Right lobe of liver (tissue), 6 donors: Measurements from ENCODE around the gene KIF26A. TPM values are rescaled to one million over a fixed set of nuclear protein-coding genes. Genes with fewer than 3 reads are reported as not detected.
A peak's percentile ranks its signal among the peaks of the same experiment; 100 is the strongest.

Source experiments
- ATAC-seq, 4 donors: fragments of 200-7000 bp; cut with Tn5 transposase; one replicate each; pipeline ENCODE4 v1.9.1; 2020; ENCODE audit warnings: mild to moderate bottlenecking in 4 of 4, moderate library complexity in 4 of 4
- DNase-seq, 3 donors: peaks; one replicate each; pipeline ENCODE4 v3.0.0-alpha.2; 2020
- H3K27ac ChIP-seq, 3 donors: fragments of 200-600 bp; one replicate each; pipeline ENCODE4 v1.8.0; 2022
- H3K27me3 ChIP-seq, 2 donors: fragments of 200-600 bp; one replicate each; pipeline ENCODE4 v1.8.0; 2022
- H3K36me3 ChIP-seq, 4 donors: fragments of 200-600 bp; sonication (generic) in 1 of 4; one replicate each; pipeline versions ENCODE4 v1.5.1 to v1.8.0; 2017 to 2022; ENCODE audit warnings: control low read depth in 1 of 4
- H3K4me1 ChIP-seq, 4 donors: fragments of 200-600 bp; sonication (generic) in 1 of 4; one replicate each; pipeline versions ENCODE4 v1.5.1 to v1.8.0; 2017 to 2022; ENCODE audit warnings: control low read depth in 1 of 4
- H3K4me3 ChIP-seq, 3 donors: fragments of 200-600 bp; one replicate each; pipeline ENCODE4 v1.8.0; 2022
- H3K9me3 ChIP-seq, 4 donors: fragments of 200-600 bp; sonication (generic) in 1 of 4; one replicate each; pipeline versions ENCODE4 v1.5.1 to v1.8.0; 2017 to 2022; ENCODE audit warnings: control low read depth in 1 of 4
- POLR2A ChIP-seq: fragments of 450-650 bp; IDR thresholded peaks from one replicate; pipeline ENCODE4 v1.6.1; 2017; ENCODE audit warnings: antibody characterized with exemption, mild to moderate bottlenecking
- whole genome bisulfite sequencing: methylation state at CpG from one replicate; pipeline ENCODE4 v1.1.6; 2018; ENCODE audit warnings: low coverage, low lambda C conversion rate; ENCODE audit not compliant: insufficient coverage; ENCODE audit errors: missing lambda C conversion rate; 5-methylcytosine and 5-hydroxymethylcytosine counted together
- intact Hi-C, 2 donors: fragments of 100-400 bp; cut with DNase I; formaldehyde crosslinking; loops; one replicate each; pipeline versions ENCODE4 v1.11.2 to v1.14.1; 2022
- total RNA-seq, 6 experiments: library from RNA; depleted of rRNA in 2 of 6; stranded (reverse); fragments of >200 nt in 2 of 6; fragmentation: NEBNext Ultra II Directional in 3 of 6; extraction: Animal tissue kit (Norgen Biotek cat#: 25700) in 3 of 6; gene quantifications; one replicate each; pipeline versions ENCODE4 v1.1.0 to v1.2.4, GENCODE V29; 2016 to 2023
- TF ChIP-seq, protein P1 (sequence below), 4 donors: fragments of 200-600 bp in 3 of 4; fragments of 450-650 bp in 1 of 4; IDR thresholded peaks; one replicate each; pipeline versions ENCODE4 v1.5.1 to v1.8.0; 2016 to 2022; ENCODE audit warnings: antibody characterized with exemption in 4 of 4, mild to moderate bottlenecking in 2 of 4
- donor health status: DM: no; HTN: yes; CAD: no.
- donor health status: DM: no; HTN: no; CAD: no.
- donor health status: DM: no; HTN: no; CAD: no.
- donor health status: DM: no; HTN: yes; CAD: no.
- donor health status: DM: no; HTN: yes; CAD: no.

The KIF26A gene
- total RNA-seq, 6 experiments from 2014 or later = 0.79 to 1.5 (median 1.1) TPM

DNA sequence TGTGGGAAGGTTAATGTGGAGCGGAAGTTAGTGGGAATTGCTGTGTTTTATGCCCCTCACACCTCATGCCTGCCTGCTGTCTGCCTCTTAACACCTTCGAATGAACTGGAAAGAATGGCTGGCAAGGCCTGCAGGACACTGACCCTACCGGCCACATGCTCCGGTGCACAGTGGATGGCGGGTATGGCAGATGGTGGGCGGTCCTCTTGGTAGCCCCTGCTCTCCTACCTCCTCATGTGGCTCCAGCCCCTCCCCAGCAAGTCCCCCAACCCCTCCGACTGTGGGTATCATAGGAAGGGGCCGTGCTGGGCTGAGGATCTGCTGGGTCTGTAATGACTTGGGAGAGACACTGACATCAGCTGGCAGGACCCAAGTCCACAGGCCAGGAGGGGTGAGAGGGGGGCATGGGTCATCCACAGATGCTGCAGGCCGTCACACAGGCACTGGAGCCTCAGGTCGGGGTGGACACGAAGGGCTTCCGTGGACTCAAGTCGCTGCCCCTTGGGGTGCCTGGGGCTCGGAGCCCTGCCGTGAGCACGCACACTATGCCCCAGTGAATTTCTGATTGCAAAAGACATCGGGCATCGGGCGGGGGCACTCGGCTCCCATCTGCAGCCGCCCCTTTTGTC lies 77.4 kb downstream of the KIF26A start:
- DNase-seq (peak in 1 of 3 donors; percentile 36), ATAC-seq (no peak)
- Histone ChIP-seq H3K36me3 (no peaks in the 10 kb centered on the region), H3K4me3 (no peak overlapping the region), H3K27me3 (no peaks in the 10 kb centered on the region), H3K27ac (no peak overlapping the region), H3K9me3 (no peaks in the 10 kb centered on the region), H3K4me1 (no peaks in the 10 kb centered on the region)
- 35% methylated on average over 2 of the region's 21 CpGs for WGBS
- TF ChIP-seq POLR2A = no peak
- TF ChIP-seq, protein P1, sequence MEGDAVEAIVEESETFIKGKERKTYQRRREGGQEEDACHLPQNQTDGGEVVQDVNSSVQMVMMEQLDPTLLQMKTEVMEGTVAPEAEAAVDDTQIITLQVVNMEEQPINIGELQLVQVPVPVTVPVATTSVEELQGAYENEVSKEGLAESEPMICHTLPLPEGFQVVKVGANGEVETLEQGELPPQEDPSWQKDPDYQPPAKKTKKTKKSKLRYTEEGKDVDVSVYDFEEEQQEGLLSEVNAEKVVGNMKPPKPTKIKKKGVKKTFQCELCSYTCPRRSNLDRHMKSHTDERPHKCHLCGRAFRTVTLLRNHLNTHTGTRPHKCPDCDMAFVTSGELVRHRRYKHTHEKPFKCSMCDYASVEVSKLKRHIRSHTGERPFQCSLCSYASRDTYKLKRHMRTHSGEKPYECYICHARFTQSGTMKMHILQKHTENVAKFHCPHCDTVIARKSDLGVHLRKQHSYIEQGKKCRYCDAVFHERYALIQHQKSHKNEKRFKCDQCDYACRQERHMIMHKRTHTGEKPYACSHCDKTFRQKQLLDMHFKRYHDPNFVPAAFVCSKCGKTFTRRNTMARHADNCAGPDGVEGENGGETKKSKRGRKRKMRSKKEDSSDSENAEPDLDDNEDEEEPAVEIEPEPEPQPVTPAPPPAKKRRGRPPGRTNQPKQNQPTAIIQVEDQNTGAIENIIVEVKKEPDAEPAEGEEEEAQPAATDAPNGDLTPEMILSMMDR (IDR thresholded peaks at IDR 0.05) = no peak
- intact Hi-C loops = no loop called here

DNA sequence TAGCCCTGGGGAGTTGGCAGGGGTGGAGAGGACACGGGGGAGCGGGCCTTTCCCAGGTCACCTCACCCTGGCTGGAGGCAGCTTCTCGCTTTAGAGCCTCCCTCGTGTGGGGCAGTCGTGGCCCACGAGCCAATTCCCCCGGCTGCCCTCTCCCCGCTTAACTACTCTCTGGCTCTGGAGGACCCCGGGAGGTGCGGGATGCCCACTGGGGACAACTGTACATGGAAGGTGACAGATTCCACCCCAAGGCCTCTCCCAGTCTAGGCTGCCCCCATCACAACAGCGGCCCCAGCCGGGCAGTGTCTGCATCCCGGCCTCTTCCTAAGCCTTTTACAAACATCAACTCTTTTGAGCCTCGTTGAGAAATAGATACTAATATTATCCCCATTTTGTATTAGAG lies 78.1 kb downstream of the KIF26A start:
- H3K4me1 ChIP-seq = no peaks in the 10 kb centered on the region
- WGBS = 62% methylated on average over 4 of the region's 14 CpGs
- H3K9me3 ChIP-seq = no peaks in the 10 kb centered on the region
- no peaks in the 10 kb centered on the region for H3K36me3 ChIP-seq
- ATAC-seq (no peak), DNase-seq (peak in 2 of 3 donors; percentile 15 to 43)
- intact Hi-C loops = no loop called here
- no peak for TF ChIP-seq POLR2A
- TF ChIP-seq, protein P1 (IDR thresholded peaks at IDR 0.05) = no peak
- no peaks in the 10 kb centered on the region for H3K27me3 ChIP-seq
- H3K27ac ChIP-seq = no peak overlapping the region
- H3K4me3 ChIP-seq = no peak overlapping the region

DNA sequence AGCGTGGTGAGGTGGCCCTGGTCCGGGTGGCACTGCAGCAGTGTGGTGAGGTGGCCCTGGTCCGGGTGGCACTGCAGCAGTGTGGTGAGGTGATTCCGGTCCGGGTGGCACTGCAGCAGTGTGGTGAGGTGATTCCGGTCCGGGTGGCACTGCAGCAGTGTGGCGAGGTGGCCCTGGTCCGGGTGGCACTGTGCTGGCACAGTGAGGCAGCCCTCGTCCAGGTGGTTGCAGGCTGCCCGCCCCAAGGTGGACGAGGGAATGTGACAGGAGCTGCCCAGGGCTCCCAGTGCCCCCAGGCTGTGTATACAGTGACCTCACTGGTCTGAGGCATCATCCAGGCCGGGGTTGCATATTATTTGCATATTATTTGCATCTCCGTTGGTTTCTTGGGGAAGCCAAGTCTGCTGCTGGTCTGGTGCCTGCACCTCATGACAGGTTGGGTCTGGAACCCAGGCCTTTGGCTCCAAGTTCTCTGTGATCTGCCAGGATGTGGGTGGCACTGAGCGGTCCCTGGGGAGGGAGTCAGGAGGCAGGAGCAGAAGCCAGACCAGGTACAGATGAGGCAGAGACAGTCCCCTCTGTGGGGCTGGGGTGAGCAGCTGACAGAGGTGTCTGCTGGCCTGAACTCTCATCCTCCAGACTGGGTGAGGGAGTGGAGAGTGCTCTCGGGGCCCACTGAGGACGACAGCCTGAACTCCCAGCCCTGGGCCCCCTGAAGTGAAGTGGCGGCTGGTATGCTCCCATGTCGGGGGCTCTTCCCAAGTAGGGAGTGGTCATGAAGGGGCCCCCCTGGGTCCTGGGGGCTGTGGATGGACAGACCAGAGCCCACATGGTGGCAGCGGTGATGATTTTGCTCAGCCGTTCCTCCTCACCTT lies 79.3 kb downstream of the KIF26A start:
- DNase-seq (peak in 2 of 3 donors; percentile 11 to 50), ATAC-seq (peak in 1 of 4 donors; percentile 7)
- no peaks in the 10 kb centered on the region for H3K9me3 ChIP-seq
- no peak overlapping the region for H3K27ac ChIP-seq
- WGBS = 100% methylated on average over 1 of the region's 21 CpGs
- TF ChIP-seq, protein P1 (IDR thresholded peaks at IDR 0.05) = no peak
- TF ChIP-seq POLR2A = no peak
- intact Hi-C loops = no loop called here
- no peak overlapping the region for H3K4me3 ChIP-seq
- no peaks in the 10 kb centered on the region for H3K36me3 ChIP-seq
- no peaks in the 10 kb centered on the region for H3K4me1 ChIP-seq
- H3K27me3 ChIP-seq = no peaks in the 10 kb centered on the region

DNA sequence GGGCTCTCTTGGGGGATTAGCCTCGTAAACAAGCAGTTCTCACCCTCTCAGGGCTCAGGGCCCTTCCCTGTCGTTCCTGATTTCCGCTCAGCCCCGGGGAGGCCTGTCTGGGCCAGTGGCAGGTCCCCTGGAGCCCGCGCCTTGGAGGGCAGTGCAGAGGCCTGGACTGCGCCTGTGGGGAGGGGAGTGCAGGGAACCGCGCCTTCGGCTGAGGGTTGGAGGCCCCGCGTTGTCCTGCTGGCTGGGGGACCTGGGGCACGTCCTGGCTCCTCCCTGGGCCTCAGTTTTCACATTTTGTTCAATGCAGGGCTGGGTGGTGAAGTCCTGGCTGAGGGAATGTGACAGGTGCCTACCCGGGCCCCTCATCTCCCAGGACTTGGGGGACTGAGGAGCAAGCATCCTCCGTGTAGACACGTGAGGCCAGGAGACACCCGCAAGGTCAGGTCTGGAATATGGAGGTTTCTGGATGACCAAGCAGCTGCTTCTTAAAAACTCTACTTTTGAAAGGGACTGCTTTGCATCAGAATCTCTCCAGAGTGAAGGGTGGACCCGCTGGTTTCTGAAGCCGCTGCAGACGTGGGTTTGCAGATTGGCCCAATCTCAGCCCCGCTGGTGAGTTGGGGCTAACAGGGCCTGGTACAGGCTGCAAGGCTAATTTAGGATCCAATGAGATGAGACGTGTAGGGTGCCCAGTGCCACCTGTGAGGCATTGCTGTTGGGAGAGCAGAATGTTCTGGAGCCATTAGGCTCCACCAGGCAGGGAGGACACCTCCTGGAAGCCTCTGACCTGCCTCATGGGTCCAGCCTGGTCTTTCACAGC lies 80.2 kb downstream of the KIF26A start:
- Histone ChIP-seq H3K27ac (no peak overlapping the region), H3K4me3 (no peak overlapping the region), H3K4me1 (no peaks in the 10 kb centered on the region), H3K27me3 (no peaks in the 10 kb centered on the region), H3K36me3 (no peaks in the 10 kb centered on the region), H3K9me3 (no peaks in the 10 kb centered on the region)
- DNase-seq (peak in 1 of 3 donors; percentile 40), ATAC-seq (no peak)
- intact Hi-C loops = no loop called here
- WGBS = 38% methylated on average over 3 of the region's 22 CpGs
- no peak for TF ChIP-seq POLR2A
- TF ChIP-seq, protein P1 (IDR thresholded peaks at IDR 0.05) = no peak
